GM10266 (cell line): Measurements from ENCODE around the gene NPC2.

Experiments
- DNase-seq: peaks from one replicate; pipeline ENCODE4 v3.0.0; 2012; ENCODE audit errors: extremely low spot score
- TF ChIP-seq, protein P1 (sequence below): IDR thresholded peaks from 2 replicates; pipeline ENCODE4 v1.5.1; 2012; ENCODE audit warnings: mild to moderate bottlenecking, low read depth; ENCODE audit not compliant: control insufficient read depth, insufficient read depth; ENCODE audit errors: missing control alignments

The NPC2 gene

DNA sequence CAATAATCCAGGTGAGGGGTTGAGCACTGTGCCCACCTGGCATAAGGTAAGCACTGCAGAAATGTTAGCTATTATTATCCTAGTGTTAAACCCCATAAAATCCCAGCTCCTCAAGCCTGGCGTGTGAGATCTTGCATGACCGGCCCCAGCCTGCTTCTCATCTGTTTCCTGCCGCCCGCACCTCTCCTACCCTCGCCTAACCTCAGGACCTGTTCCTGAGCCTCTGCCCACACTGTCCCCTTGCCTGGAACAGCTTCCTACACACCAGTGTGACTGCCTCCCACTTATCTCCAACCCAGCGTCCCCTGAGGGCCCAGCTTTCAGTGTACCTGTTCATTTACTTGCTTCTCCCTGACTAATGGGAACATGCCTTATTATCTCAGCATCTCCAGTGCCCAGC, 25.1 kb upstream of the NPC2 start:
- DNase-seq = no peak
- TF ChIP-seq, protein P1, sequence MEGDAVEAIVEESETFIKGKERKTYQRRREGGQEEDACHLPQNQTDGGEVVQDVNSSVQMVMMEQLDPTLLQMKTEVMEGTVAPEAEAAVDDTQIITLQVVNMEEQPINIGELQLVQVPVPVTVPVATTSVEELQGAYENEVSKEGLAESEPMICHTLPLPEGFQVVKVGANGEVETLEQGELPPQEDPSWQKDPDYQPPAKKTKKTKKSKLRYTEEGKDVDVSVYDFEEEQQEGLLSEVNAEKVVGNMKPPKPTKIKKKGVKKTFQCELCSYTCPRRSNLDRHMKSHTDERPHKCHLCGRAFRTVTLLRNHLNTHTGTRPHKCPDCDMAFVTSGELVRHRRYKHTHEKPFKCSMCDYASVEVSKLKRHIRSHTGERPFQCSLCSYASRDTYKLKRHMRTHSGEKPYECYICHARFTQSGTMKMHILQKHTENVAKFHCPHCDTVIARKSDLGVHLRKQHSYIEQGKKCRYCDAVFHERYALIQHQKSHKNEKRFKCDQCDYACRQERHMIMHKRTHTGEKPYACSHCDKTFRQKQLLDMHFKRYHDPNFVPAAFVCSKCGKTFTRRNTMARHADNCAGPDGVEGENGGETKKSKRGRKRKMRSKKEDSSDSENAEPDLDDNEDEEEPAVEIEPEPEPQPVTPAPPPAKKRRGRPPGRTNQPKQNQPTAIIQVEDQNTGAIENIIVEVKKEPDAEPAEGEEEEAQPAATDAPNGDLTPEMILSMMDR = no peak

DNA sequence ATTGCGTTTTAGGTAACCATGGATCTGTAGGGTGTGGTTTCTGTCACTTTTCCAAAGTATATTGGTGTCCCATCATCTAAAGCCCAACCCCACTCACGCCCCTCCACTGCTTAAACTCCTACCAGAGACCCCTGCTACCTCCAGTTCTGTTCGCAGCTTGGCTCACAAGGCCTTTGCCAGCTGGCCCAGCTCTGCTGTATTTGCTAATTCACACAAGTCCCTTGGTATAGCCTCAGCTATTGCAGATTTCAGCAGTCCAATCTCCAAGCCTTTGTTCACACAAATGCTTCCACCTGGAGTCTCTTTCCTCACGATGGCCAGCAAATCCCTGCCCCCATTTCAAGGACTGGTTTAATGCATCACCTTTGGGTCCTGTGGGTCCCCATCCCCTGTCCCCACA, 24.6 kb upstream of the NPC2 start:
- TF ChIP-seq, protein P1 = no peak
- no peak for DNase-seq

DNA sequence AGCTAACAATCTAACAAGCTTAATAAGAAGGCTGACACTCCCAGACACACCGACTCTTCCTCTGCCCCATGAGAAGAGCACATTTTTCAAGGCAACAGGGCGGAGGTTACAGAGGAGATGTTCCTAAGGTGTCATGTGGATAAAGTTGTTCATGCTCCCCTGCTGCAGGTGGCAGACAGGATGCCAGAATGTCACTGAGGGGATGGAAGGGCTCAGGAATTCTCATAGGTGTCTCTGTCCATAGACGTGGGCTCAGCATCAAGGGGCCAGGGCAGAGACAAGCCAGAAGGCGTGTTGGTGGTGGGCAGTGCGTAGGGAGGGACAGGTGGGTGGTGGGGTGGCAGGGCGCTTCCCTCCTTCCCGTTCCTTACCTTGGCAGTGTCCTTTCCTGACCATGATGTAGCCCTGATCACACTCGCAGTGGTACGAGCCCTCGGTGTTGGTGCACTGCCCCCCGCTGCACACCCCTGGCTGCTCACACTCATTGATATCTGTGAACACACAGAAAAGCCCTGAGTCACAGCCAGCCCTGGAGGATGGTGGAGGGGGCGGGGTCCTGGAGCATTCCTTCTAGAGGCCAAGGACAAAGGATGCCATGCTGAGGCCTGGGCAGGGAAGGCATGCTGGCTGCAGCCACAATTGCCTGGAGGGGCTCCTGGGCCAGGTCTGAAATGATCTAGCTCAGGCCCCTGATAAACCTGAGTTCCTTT, 23.5 kb upstream of the NPC2 start:
- TF ChIP-seq, protein P1 = no peak
- DNase-seq = no peak

DNA sequence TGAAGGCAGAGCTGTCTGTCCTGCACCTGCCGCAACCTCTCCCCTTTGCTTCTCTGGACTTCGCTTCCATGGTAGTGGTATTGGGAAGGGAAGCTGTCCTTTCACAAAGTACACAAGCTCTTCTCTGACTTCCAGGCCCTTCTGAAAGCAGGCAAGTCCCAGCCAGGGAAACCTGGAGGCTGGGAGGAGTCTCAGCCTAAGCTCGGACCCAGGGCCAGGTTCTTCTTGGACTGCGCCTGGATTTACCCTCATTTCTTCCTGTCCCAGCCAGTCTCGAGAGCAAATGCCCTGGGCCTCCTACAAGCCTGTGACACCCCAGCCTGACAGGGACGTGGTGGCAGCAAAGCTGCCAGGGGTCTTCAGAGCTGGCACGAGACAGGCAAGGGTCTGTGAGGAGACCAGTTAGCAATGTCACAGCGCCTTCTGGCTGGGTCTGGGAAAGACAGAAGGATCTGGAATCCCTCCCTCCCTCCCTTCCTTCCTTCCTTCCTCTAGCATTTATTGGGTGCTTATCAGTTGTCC, 22.8 kb upstream of the NPC2 start:
- TF ChIP-seq, protein P1 = no peak
- DNase-seq = no peak

DNA sequence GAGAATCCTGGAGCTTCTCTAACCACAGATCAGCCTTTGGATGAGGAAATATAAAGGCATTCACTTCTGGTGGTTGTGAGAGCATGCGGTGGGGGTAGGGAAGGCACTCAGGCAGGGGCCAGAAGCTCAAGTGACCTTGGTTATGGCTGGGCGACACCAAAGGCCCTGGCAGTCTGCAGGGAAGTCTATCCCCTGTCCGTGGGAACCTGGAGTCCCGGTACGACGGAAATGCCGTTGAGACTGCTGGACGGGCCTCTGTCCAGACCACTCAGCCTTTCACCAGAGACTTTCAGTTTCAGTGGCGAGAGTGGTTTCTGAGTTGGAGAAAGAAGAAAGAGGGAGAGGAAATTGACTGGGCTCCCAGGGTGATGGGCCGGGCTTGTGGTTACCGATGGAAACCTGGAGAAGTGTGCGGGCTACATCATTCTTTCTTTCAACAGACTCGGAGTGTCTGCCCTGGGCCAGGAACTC, 21.4 kb upstream of the NPC2 start:
- TF ChIP-seq, protein P1 = no peak
- DNase-seq = peak; percentile 32

DNA sequence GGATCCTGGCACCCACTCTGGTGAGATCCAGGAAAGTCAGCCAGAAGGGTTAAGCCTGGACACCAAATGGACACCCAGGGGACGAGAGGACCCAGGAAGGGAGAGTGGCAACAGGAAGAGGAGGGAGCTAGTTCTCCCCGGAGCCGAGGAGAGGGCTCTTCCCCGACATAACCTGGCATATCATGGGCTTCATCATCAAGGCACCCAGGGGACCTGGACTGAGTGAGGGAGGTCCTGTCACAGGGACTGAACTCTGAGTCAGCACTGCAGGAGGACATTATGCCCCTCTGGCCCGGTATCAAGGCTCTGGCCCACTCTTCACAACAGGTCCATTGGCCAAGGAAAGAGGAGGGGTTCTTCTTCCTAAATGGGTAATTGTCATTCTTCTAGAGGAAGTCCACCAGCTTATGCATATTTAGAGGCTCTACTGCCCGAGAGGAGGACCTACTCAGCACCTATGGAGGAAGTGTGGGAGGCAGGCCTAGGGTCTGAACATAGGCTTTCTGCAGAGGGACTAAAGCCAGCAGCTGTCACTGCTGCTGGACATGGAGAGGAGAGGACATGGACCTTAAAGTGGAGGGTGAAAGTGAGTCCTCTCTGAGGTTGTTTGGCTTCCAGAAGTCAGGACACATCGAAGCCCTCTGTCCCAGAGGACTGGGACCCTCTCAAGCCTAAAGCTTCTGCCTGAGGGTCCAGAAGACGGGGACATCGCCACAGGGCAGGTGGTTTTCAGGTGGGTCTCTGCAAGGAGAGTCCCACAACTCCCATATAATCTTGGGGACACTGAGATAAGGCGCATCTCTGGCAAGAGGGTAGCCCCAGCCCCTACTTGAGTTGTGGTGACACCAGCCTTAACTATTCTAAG, 19.1 kb upstream of the NPC2 start:
- TF ChIP-seq, protein P1 = no peak
- no peak for DNase-seq
